Trophoblast cell (in vitro differentiated cells and primary cell): ENCODE results near the gene GTPBP1.

Experiments used
- DNase-seq, 2 donors: peaks; one replicate each; pipeline ENCODE4 v3.0.0-alpha.2; 2016
- H2AFZ ChIP-seq: 2 replicates; pipeline ENCODE4 v1.6.1; 2013; ENCODE audit warnings: low read length, moderate library complexity, mild to moderate bottlenecking; ENCODE audit not compliant: insufficient read depth, poor library complexity
- H2AK5ac ChIP-seq: 2 replicates; pipeline ENCODE4 v1.6.1; 2013; ENCODE audit warnings: mild to moderate bottlenecking, low read length
- H2BK120ac ChIP-seq: 2 replicates; pipeline ENCODE4 v1.6.1; 2013; ENCODE audit warnings: low read length, mild to moderate bottlenecking, moderate library complexity; ENCODE audit not compliant: insufficient read depth, poor library complexity
- H2BK12ac ChIP-seq: 2 replicates; pipeline ENCODE4 v1.6.1; 2013; ENCODE audit warnings: mild to moderate bottlenecking, low read length, moderate library complexity
- H2BK5ac ChIP-seq: 2 replicates; pipeline ENCODE4 v1.6.1; 2013; ENCODE audit warnings: low read length, low read depth, moderate library complexity, mild to moderate bottlenecking; ENCODE audit not compliant: poor library complexity
- H3K14ac ChIP-seq: 2 replicates; pipeline ENCODE4 v1.6.1; 2013; ENCODE audit warnings: mild to moderate bottlenecking, low read length
- H3K18ac ChIP-seq: 2 replicates; pipeline ENCODE4 v1.6.1; 2013; ENCODE audit warnings: mild to moderate bottlenecking, low read length
- H3K23ac ChIP-seq: 2 replicates; pipeline ENCODE4 v1.6.1; 2013; ENCODE audit warnings: low read length
- H3K27ac ChIP-seq: 2 replicates; pipeline ENCODE4 v1.5.1; 2013; ENCODE audit warnings: low read depth, mild to moderate bottlenecking, inconsistent platforms, low read length, moderate library complexity
- H3K27me3 ChIP-seq: 2 replicates; pipeline ENCODE4 v1.6.1; 2013; ENCODE audit warnings: inconsistent platforms, mild to moderate bottlenecking, low read length, moderate library complexity; ENCODE audit not compliant: insufficient read depth
- H3K36me3 ChIP-seq, 2 experiments: 1 replicate in 1 of 2; 2 replicates in 1 of 2; pipeline ENCODE4 v1.6.1; 2013; ENCODE audit warnings: low read length in 2 of 2, mild to moderate bottlenecking in 2 of 2, moderate library complexity in 1 of 2; ENCODE audit not compliant: insufficient read depth in 2 of 2, control insufficient read depth in 1 of 2
- H3K4ac ChIP-seq: 2 replicates; pipeline ENCODE4 v1.6.1; 2013; ENCODE audit warnings: low read depth, mild to moderate bottlenecking, low read length, moderate library complexity
- H3K4me1 ChIP-seq, 2 experiments: 1 replicate in 1 of 2; 2 replicates in 1 of 2; pipeline ENCODE4 v1.6.1; 2013; ENCODE audit warnings: low read length in 2 of 2, mild to moderate bottlenecking in 2 of 2, moderate library complexity in 1 of 2; ENCODE audit not compliant: insufficient read depth in 2 of 2, control insufficient read depth in 1 of 2
- H3K4me2 ChIP-seq: 2 replicates; pipeline ENCODE4 v1.6.1; 2013; ENCODE audit warnings: inconsistent platforms, mild to moderate bottlenecking, low read length, moderate library complexity
- H3K4me3 ChIP-seq: 2 replicates; pipeline ENCODE4 v1.5.1; 2013; ENCODE audit warnings: mild to moderate bottlenecking, low read depth, low read length, inconsistent platforms
- H3K79me1 ChIP-seq: one replicate; pipeline ENCODE4 v1.6.1; 2013; ENCODE audit warnings: low read length
- H3K79me2 ChIP-seq: 2 replicates; pipeline ENCODE4 v1.6.1; 2013; ENCODE audit warnings: low read length, mild to moderate bottlenecking; ENCODE audit not compliant: control insufficient read depth, insufficient read depth, poor library complexity
- H3K9ac ChIP-seq: 2 replicates; pipeline ENCODE4 v1.6.1; 2013; ENCODE audit warnings: mild to moderate bottlenecking, low read length
- H3K9me3 ChIP-seq: 2 replicates; pipeline ENCODE4 v1.6.1; 2013; ENCODE audit warnings: low read depth, mild to moderate bottlenecking, control low read depth, inconsistent platforms, low read length; ENCODE audit not compliant: insufficient read depth
- H4K12ac ChIP-seq: 2 replicates; pipeline ENCODE4 v1.6.1; 2013; ENCODE audit warnings: low read depth, mild to moderate bottlenecking, low read length, moderate library complexity
- H4K8ac ChIP-seq: 2 replicates; pipeline ENCODE4 v1.6.1; 2013; ENCODE audit warnings: low read depth, mild to moderate bottlenecking, low read length, moderate library complexity
- H4K91ac ChIP-seq: one replicate; pipeline ENCODE4 v1.6.1; 2013; ENCODE audit warnings: low read depth, mild to moderate bottlenecking, low read length, moderate library complexity
- WGBS: extraction: QIAGEN DNeasy Blood & Tissue Kit; methylation state at CpG from one replicate; pipeline ENCODE4 v1.1.7; 2013; ENCODE audit warnings: missing lambda C conversion rate; ENCODE audit not compliant: insufficient read length, insufficient coverage; ENCODE audit errors: extremely low coverage; 5-methylcytosine and 5-hydroxymethylcytosine counted together

GTPBP1 gene

GRCh38 chr22:38713921-38714320 is 8.2 kb downstream of the GTPBP1 start:
- no peaks in the 10 kb centered on the region for H3K79me1 ChIP-seq
- H3K4me2 ChIP-seq: no peak overlapping the region
- H3K9me3 ChIP-seq: no peaks in the 10 kb centered on the region
- peaks cover 19 to 22% of the 10 kb centered on the region in 2 experiments for H3K36me3 ChIP-seq
- no peak overlapping the region for H2BK12ac ChIP-seq
- H3K4me3 ChIP-seq: no peak overlapping the region
- no peak overlapping the region for H2AFZ ChIP-seq
- DNase-seq: no peak
- H3K18ac ChIP-seq: no peak overlapping the region
- H3K23ac ChIP-seq: no peak overlapping the region
- H2BK120ac ChIP-seq: no peak overlapping the region
- peaks cover 0 to 15% of the 10 kb centered on the region in 2 experiments for H3K4me1 ChIP-seq
- H3K27me3 ChIP-seq: no peaks in the 10 kb centered on the region
- no peak overlapping the region for H3K14ac ChIP-seq
- no peak overlapping the region for H3K9ac ChIP-seq
- no peaks in the 10 kb centered on the region for H3K79me2 ChIP-seq
- no peak overlapping the region for H3K27ac ChIP-seq
- H2BK5ac ChIP-seq: no peak overlapping the region
- peak overlapping the region; percentile 23 for H3K4ac ChIP-seq
- no peak overlapping the region for H4K12ac ChIP-seq
- WGBS: no CpG with 5 or more reads among the region's 8 CpGs
- no peak overlapping the region for H4K91ac ChIP-seq
- H2AK5ac ChIP-seq: no peak overlapping the region
- H4K8ac ChIP-seq: no peak overlapping the region

- no peak for DNase-seq
- H4K12ac ChIP-seq: no peak overlapping the region
- H2AK5ac ChIP-seq: no peak overlapping the region
- no peak overlapping the region for H3K9ac ChIP-seq
- H3K4me2 ChIP-seq: no peak overlapping the region
- H4K91ac ChIP-seq: no peak overlapping the region
- H3K14ac ChIP-seq: no peak overlapping the region
- H2BK120ac ChIP-seq: no peak overlapping the region
- peaks cover 0 to 15% of the 10 kb centered on the region in 2 experiments for H3K4me1 ChIP-seq
- no peak overlapping the region for H3K4me3 ChIP-seq
- H2AFZ ChIP-seq: no peak overlapping the region
- no peak overlapping the region for H3K23ac ChIP-seq
- no peak overlapping the region for H3K4ac ChIP-seq
- H3K18ac ChIP-seq: no peak overlapping the region
- H3K36me3 ChIP-seq: peaks cover 21 to 22% of the 10 kb centered on the region in 2 experiments
- H3K27me3 ChIP-seq: no peaks in the 10 kb centered on the region
- no peak overlapping the region for H3K27ac ChIP-seq
- no peak overlapping the region for H2BK12ac ChIP-seq
- H3K9me3 ChIP-seq: no peaks in the 10 kb centered on the region
- no CpG with 5 or more reads among the region's 9 CpGs for WGBS
- no peak overlapping the region for H4K8ac ChIP-seq
- no peaks in the 10 kb centered on the region for H3K79me2 ChIP-seq
- no peaks in the 10 kb centered on the region for H3K79me1 ChIP-seq
- H2BK5ac ChIP-seq: no peak overlapping the region
Measured at GRCh38 chr22:38715176-38715764, 9.5 kb downstream of the GTPBP1 start.

GRCh38 chr22:38715852-38716251 is 10.1 kb downstream of the GTPBP1 start:
- no peak overlapping the region for H3K4me2 ChIP-seq
- DNase-seq: no peak
- H3K18ac ChIP-seq: no peak overlapping the region
- H3K79me2 ChIP-seq: no peaks in the 10 kb centered on the region
- H2BK5ac ChIP-seq: no peak overlapping the region
- no peak overlapping the region for H2AFZ ChIP-seq
- H3K23ac ChIP-seq: no peak overlapping the region
- H3K9ac ChIP-seq: no peak overlapping the region
- no peaks in the 10 kb centered on the region for H3K9me3 ChIP-seq
- no peak overlapping the region for H2AK5ac ChIP-seq
- H3K79me1 ChIP-seq: no peaks in the 10 kb centered on the region
- no peak overlapping the region for H3K14ac ChIP-seq
- peaks cover 0 to 15% of the 10 kb centered on the region in 2 experiments for H3K4me1 ChIP-seq
- no peaks in the 10 kb centered on the region for H3K27me3 ChIP-seq
- H2BK120ac ChIP-seq: no peak overlapping the region
- H2BK12ac ChIP-seq: no peak overlapping the region
- H4K91ac ChIP-seq: no peak overlapping the region
- no CpG with 5 or more reads among the region's 15 CpGs for WGBS
- H3K4ac ChIP-seq: no peak overlapping the region
- H3K36me3 ChIP-seq: peaks cover 22% of the 10 kb centered on the region in 2 experiments
- no peak overlapping the region for H3K4me3 ChIP-seq
- H4K12ac ChIP-seq: no peak overlapping the region
- no peak overlapping the region for H4K8ac ChIP-seq
- H3K27ac ChIP-seq: no peak overlapping the region

- Histone ChIP-seq H3K79me1 (no peaks in the 10 kb centered on the region), H4K12ac (no peak overlapping the region), H4K8ac (no peak overlapping the region), H3K79me2 (no peaks in the 10 kb centered on the region), H3K14ac (no peak overlapping the region), H3K4ac (no peak overlapping the region), H3K23ac (no peak overlapping the region), H3K4me1 (peaks cover 0 to 15% of the 10 kb centered on the region in 2 experiments), H3K9ac (no peak overlapping the region), H2BK12ac (no peak overlapping the region), H2BK5ac (no peak overlapping the region), H3K27ac (no peak overlapping the region), H3K18ac (no peak overlapping the region), H4K91ac (no peak overlapping the region), H3K27me3 (no peaks in the 10 kb centered on the region), H2BK120ac (no peak overlapping the region), H2AK5ac (no peak overlapping the region), H2AFZ (no peak overlapping the region), H3K9me3 (no peaks in the 10 kb centered on the region), H3K4me3 (no peak overlapping the region), H3K4me2 (no peak overlapping the region), H3K36me3 (peaks cover 23 to 24% of the 10 kb centered on the region in 2 experiments)
- WGBS: no CpG with 5 or more reads among the region's 10 CpGs
- no peak for DNase-seq
Measured at GRCh38 chr22:38716271-38716670, 10.5 kb downstream of the GTPBP1 start.
